Loucy (cell line): ENCODE results near the gene TM9SF4.

Source experiments
- CTCF ChIP-seq: fragments of 200-600 bp; sonication (generic); conservative IDR thresholded peaks from 2 replicates; pipeline ENCODE4 v1.5.1; 2014; ENCODE audit warnings: mild to moderate bottlenecking, antibody characterized with exemption, low read length
- EZH2phosphoT487 ChIP-seq: fragments of 200-600 bp; IDR thresholded peaks from 2 replicates; pipeline ENCODE4 v1.6.1; 2018; ENCODE audit warnings: antibody characterized with exemption, mild to moderate bottlenecking, moderate library complexity, borderline replicate concordance

GRCh38 chr20:32158351-32158750 lies 48.8 kb downstream of the TM9SF4 start:
- TF ChIP-seq CTCF (no peak), EZH2phosphoT487 (no peak)
